GM23338 (cell line): ENCODE measurements around the gene GBP5. TPM values are rescaled to one million over a fixed set of nuclear protein-coding genes. Genes with fewer than 3 reads are reported as not detected.

Experiments
- ATAC-seq: fragments of 200-7000 bp; cut with Tn5 transposase; 3 replicates; pipeline ENCODE4 v1.9.1; 2020
- DNase-seq: peaks from one replicate; pipeline ENCODE4 v3.0.0-alpha.2; 2015; ENCODE audit warnings: low spot score
- H2AFZ ChIP-seq: fragments of 200-600 bp; sonication (generic); 2 replicates; pipeline ENCODE4 v1.8.0; 2016; ENCODE audit warnings: antibody characterized with exemption, mild to moderate bottlenecking, moderate library complexity
- H3F3A ChIP-seq: fragments of 200-600 bp; sonication (generic); replicated peaks from 2 replicates; pipeline ENCODE4 v1.8.0; 2017; ENCODE audit warnings: antibody characterized with exemption, mixed run types, low read depth
- H3K27ac ChIP-seq: fragments of 200-600 bp; sonication (generic); 2 replicates; pipeline ENCODE4 v1.6.1; 2016; ENCODE audit warnings: low read depth
- H3K27me3 ChIP-seq: fragments of 200-600 bp; sonication (generic); 2 replicates; pipeline ENCODE4 v1.8.0; 2016; ENCODE audit warnings: mild to moderate bottlenecking, mixed run types, moderate library complexity; ENCODE audit not compliant: insufficient read depth
- H3K36me3 ChIP-seq: fragments of 200-600 bp; sonication (generic); 2 replicates; pipeline ENCODE4 v1.8.0; 2016; ENCODE audit warnings: mild to moderate bottlenecking; ENCODE audit not compliant: insufficient read depth
- H3K4me1 ChIP-seq: fragments of 200-600 bp; sonication (generic); 2 replicates; pipeline ENCODE4 v1.8.0; 2016; ENCODE audit warnings: mild to moderate bottlenecking, moderate library complexity; ENCODE audit not compliant: insufficient read depth
- H3K4me2 ChIP-seq: fragments of 200-600 bp; sonication (generic); 2 replicates; pipeline ENCODE4 v1.7.1; 2017; ENCODE audit warnings: mixed run types
- H3K4me3 ChIP-seq: fragments of 200-600 bp; sonication (generic); 2 replicates; pipeline ENCODE4 v1.6.1; 2016; ENCODE audit warnings: mixed run types
- H3K79me2 ChIP-seq: fragments of 200-600 bp; sonication (generic); replicated peaks from 2 replicates; pipeline ENCODE4 v1.8.0; 2017; ENCODE audit warnings: mild to moderate bottlenecking; ENCODE audit not compliant: insufficient read depth
- H3K9me2 ChIP-seq: fragments of 200-600 bp; sonication (generic); 2 replicates; pipeline ENCODE4 v1.8.0; 2017; ENCODE audit not compliant: insufficient read depth
- H4K20me1 ChIP-seq: fragments of 200-600 bp; sonication (generic); replicated peaks from 2 replicates; pipeline ENCODE4 v1.8.0; 2017; ENCODE audit warnings: mild to moderate bottlenecking; ENCODE audit not compliant: insufficient read depth
- H3K27ac Mint-ChIP-seq: 2 replicates; pipeline ENCODE4 v1.8.0; 2020; ENCODE audit warnings: inconsistent platforms, mild to moderate bottlenecking, moderate library complexity, mixed read lengths
- H3K27me3 Mint-ChIP-seq: 3 replicates; pipeline ENCODE4 v1.8.0; 2022; ENCODE audit warnings: low read depth, mild to moderate bottlenecking, moderate library complexity, mixed read lengths, inconsistent platforms; ENCODE audit not compliant: insufficient read depth, poor library complexity
- H3K36me3 Mint-ChIP-seq: 3 replicates; pipeline ENCODE4 v1.8.0; 2021; ENCODE audit warnings: low read depth, mild to moderate bottlenecking, inconsistent platforms, moderate library complexity, mixed read lengths
- H3K4me1 Mint-ChIP-seq: 3 replicates; pipeline ENCODE4 v1.8.0; 2020; ENCODE audit warnings: mild to moderate bottlenecking, inconsistent platforms, mixed read lengths
- H3K4me3 Mint-ChIP-seq: 3 replicates; pipeline ENCODE4 v1.8.0; 2021; ENCODE audit warnings: moderate library complexity, mild to moderate bottlenecking, inconsistent platforms, mixed read lengths
- H3K9me3 Mint-ChIP-seq: 3 replicates; pipeline ENCODE4 v1.8.0; 2020; ENCODE audit warnings: moderate library complexity, mild to moderate bottlenecking, inconsistent platforms, mixed read lengths
- CREB1 ChIP-seq: fragments of 250-450 bp; sonication (Bioruptor Pico); IDR thresholded peaks from 2 replicates; pipeline ENCODE4 v1.5.0; 2020; ENCODE audit warnings: low read depth, mild to moderate bottlenecking, moderate library complexity
- ETS1 ChIP-seq: IDR thresholded peaks from 2 replicates; pipeline ENCODE4 v1.6.1; 2016; ENCODE audit warnings: antibody characterized with exemption
- NANOG ChIP-seq: IDR thresholded peaks from 2 replicates; pipeline ENCODE4 v1.6.1; 2016; ENCODE audit warnings: antibody characterized with exemption, borderline replicate concordance
- POLR2AphosphoS5 ChIP-seq: IDR thresholded peaks from 2 replicates; pipeline ENCODE4 v1.6.1; 2016; ENCODE audit warnings: antibody characterized with exemption, low read depth
- REST ChIP-seq: IDR thresholded peaks from one replicate; pipeline ENCODE4 v1.6.1; 2018; ENCODE audit warnings: antibody characterized with exemption; ENCODE audit not compliant: unreplicated experiment
- ZNF114 ChIP-seq: fragments of 250-450 bp; sonication (Bioruptor Pico); IDR thresholded peaks from 2 replicates; pipeline ENCODE4 v1.5.0; 2020; ENCODE audit warnings: mild to moderate bottlenecking, moderate library complexity
- ZNF331 ChIP-seq: fragments of 250-450 bp; sonication (Bioruptor Pico); IDR thresholded peaks from 2 replicates; pipeline ENCODE4 v1.5.0; 2020; ENCODE audit warnings: low read depth, mild to moderate bottlenecking, moderate library complexity
- ZNF462 ChIP-seq: fragments of 250-450 bp; sonication (Bioruptor Pico); IDR thresholded peaks from 2 replicates; pipeline ENCODE4 v1.5.0; 2020; ENCODE audit warnings: mild to moderate bottlenecking, moderate library complexity
- polyA plus RNA-seq: library from polyadenylated mRNA; unstranded; fragments of >200 nt; fragmentation: Nextera tagmentation; extraction: Ambion mirVana; gene quantifications from 2 replicates; pipeline ENCODE4 v1.2.1, GENCODE V29; 2016
- total RNA-seq: library from RNA; depleted of rRNA; stranded (reverse); fragments of >200 nt; shearing (Covaris generic); gene quantifications from 2 replicates; pipeline ENCODE4 v1.2.3, GENCODE V29; 2014

GBP5 gene
- total and polyA plus RNA-seq, 2 experiments from 2014 or later: not detected

GRCh38 chr1:89286549-89287180 is 14.0 kb upstream of the GBP5 start (continued):
- TF ChIP-seq ZNF462 (CRISPR knock-in tag) (no peak), ETS1 (no peak), ZNF331 (no peak)

GRCh38 chr1:89285745-89286380 is 13.2 kb upstream of the GBP5 start:
- Mint-ChIP-seq H3K36me3 (no peaks in the 10 kb centered on the region), H3K9me3 (no peaks in the 10 kb centered on the region; the same call in 2 of the 3 replicates), H3K27ac (no peak overlapping the region), H3K4me3 (no peak overlapping the region), H3K4me1 (no peaks in the 10 kb centered on the region), H3K27me3 (no peaks in the 10 kb centered on the region)
- H3K27me3 ChIP-seq: no peaks in the 10 kb centered on the region
- H3K36me3 ChIP-seq: no peaks in the 10 kb centered on the region
- H3F3A ChIP-seq: no peaks in the 10 kb centered on the region
- no peaks in the 10 kb centered on the region for H3K4me1 ChIP-seq
- no peak overlapping the region for H3K4me2 ChIP-seq
- no peak overlapping the region for H3K27ac ChIP-seq
- DNase-seq (no peak), ATAC-seq (no peak)
- no peaks in the 10 kb centered on the region for H4K20me1 ChIP-seq
- H2AFZ ChIP-seq: no peak overlapping the region
- 0 out of 2 replicates have a peak, but pooled peaks cover 5% of the 10 kb centered on the region for H3K9me2 ChIP-seq
- no peak overlapping the region for H3K4me3 ChIP-seq
- no peaks in the 10 kb centered on the region for H3K79me2 ChIP-seq
- TF ChIP-seq POLR2AphosphoS5 (no peak), NANOG (no peak), REST (no peak), CREB1 (no peak), ZNF114 (CRISPR knock-in tag) (no peak)
